ENCODE measurements around the gene STOM.

The STOM gene

GRCh38 chr9:121354141-121354540 lies 15.9 kb downstream of the STOM start:
- no peak overlapping the region for H3K27ac ChIP-seq
- TF ChIP-seq CTCF (conservative IDR thresholded peaks at IDR 0.05) (no peak), ZFX (IDR thresholded peaks at IDR 0.05) (no peak)

GRCh38 chr9:121353241-121354061 lies 16.6 kb downstream of the STOM start:
- H3K27ac ChIP-seq: no peak overlapping the region
- TF ChIP-seq CTCF (conservative IDR thresholded peaks at IDR 0.05): no peak
- TF ChIP-seq ZFX (IDR thresholded peaks at IDR 0.05): no peak

GRCh38 chr9:121350993-121351561 lies 19.0 kb downstream of the STOM start:
- no peak overlapping the region for H3K27ac ChIP-seq

GRCh38 chr9:121350036-121350435 lies 20.0 kb downstream of the STOM start:
- no peak overlapping the region for H3K27ac ChIP-seq
- TF ChIP-seq ZFX (IDR thresholded peaks at IDR 0.05) (no peak), CTCF (conservative IDR thresholded peaks at IDR 0.05) (no peak)

More at GRCh38 chr9:121350993-121351561, 19.0 kb downstream of the STOM start:
- TF ChIP-seq ZFX (IDR thresholded peaks at IDR 0.05): no peak
- TF ChIP-seq CTCF (conservative IDR thresholded peaks at IDR 0.05): no peak

- H3K27ac ChIP-seq: no peak overlapping the region
- TF ChIP-seq CTCF (conservative IDR thresholded peaks at IDR 0.05) (no peak), ZFX (IDR thresholded peaks at IDR 0.05) (no peak)
Observed at GRCh38 chr9:121349009-121349408, 21.0 kb downstream of the STOM start.

- no peak overlapping the region for H3K27ac ChIP-seq
- no peak for TF ChIP-seq ZFX (IDR thresholded peaks at IDR 0.05)
- no peak for TF ChIP-seq CTCF (conservative IDR thresholded peaks at IDR 0.05)
Observed at GRCh38 chr9:121348221-121348620, 21.8 kb downstream of the STOM start.

- no peak for TF ChIP-seq ZFX (IDR thresholded peaks at IDR 0.05)
- TF ChIP-seq CTCF (conservative IDR thresholded peaks at IDR 0.05): no peak
- no peak overlapping the region for H3K27ac ChIP-seq
Observed at GRCh38 chr9:121345070-121345469, 25.0 kb downstream of the STOM start.

Measured in C4-2B (cell line).